K562 (cell line): ENCODE measurements around the gene TNPO2. TPM values are rescaled to one million over a fixed set of nuclear protein-coding genes. Genes with fewer than 3 reads are reported as not detected.

Experiments
- BRD4 ChIP-seq: fragments of 200-600 bp; sonication (generic); IDR thresholded peaks from 2 replicates; pipeline ENCODE4 v1.6.1; 2017; ENCODE audit warnings: inconsistent platforms
- ESRRB ChIP-seq: fragments of 250-450 bp; sonication (Bioruptor Pico); IDR thresholded peaks from 2 replicates; pipeline ENCODE4 v1.5.0; 2020; ENCODE audit warnings: mild to moderate bottlenecking, moderate library complexity, borderline replicate concordance
- FIP1L1 ChIP-seq: fragments of 200-400 bp; formaldehyde crosslinking; IDR thresholded peaks from 2 replicates; pipeline ENCODE4 v1.6.1; 2018; ENCODE audit warnings: mild to moderate bottlenecking, low read depth, low read length; ENCODE audit not compliant: poor library complexity, severe bottlenecking
- MNT ChIP-seq, 2 experiments: fragments of 450-650 bp; conservative IDR thresholded peaks; 2 replicates each; pipeline ENCODE4 v1.6.1; 2017; ENCODE audit warnings: mild to moderate bottlenecking in 2 of 2, moderate library complexity in 2 of 2
- RUNX1 ChIP-seq: sonication (generic); IDR thresholded peaks from 2 replicates; pipeline ENCODE4 v1.6.1; 2016; ENCODE audit warnings: antibody characterized with exemption, low read depth
- SIN3B ChIP-seq: fragments of 450-650 bp; IDR thresholded peaks from 2 replicates; pipeline ENCODE4 v1.6.1; 2017; ENCODE audit warnings: low read depth, mild to moderate bottlenecking, moderate library complexity
- SMARCB1 ChIP-seq: IDR thresholded peaks from 2 replicates; pipeline ENCODE4 v1.6.1; 2011; ENCODE audit warnings: improper control_type of control experiment, low read depth; ENCODE audit not compliant: insufficient read length
- TSHZ1 ChIP-seq: fragments of 250-450 bp; sonication (Bioruptor Pico); IDR thresholded peaks from 2 replicates; pipeline ENCODE4 v1.4.0; 2020; ENCODE audit warnings: mild to moderate bottlenecking, moderate library complexity
- WHSC1 ChIP-seq: IDR thresholded peaks from one replicate; pipeline ENCODE4 v1.6.1; 2012; ENCODE audit warnings: low read length, control low read depth, inconsistent platforms
- ZBTB7A ChIP-seq: IDR thresholded peaks from 2 replicates; pipeline ENCODE4 v1.6.1; 2011; ENCODE audit warnings: low read depth, mild to moderate bottlenecking, low read length, moderate library complexity, borderline replicate concordance; ENCODE audit not compliant: control insufficient read depth
- ZBTB8A ChIP-seq: fragments of 450-650 bp; IDR thresholded peaks from 2 replicates; pipeline ENCODE4 v1.6.1; 2018; ENCODE audit warnings: mild to moderate bottlenecking, moderate library complexity; ENCODE audit not compliant: partially characterized antibody
- ZNF395 ChIP-seq: fragments of 200-800 bp; sonication (Bioruptor generic); IDR thresholded peaks from 2 replicates; pipeline ENCODE4 v1.6.1; 2017; ENCODE audit warnings: missing genetic modification characterization, missing compliant biosample characterization
- ZNF507 ChIP-seq: conservative IDR thresholded peaks from 2 replicates; pipeline ENCODE4 v1.6.1; 2017; ENCODE audit warnings: missing genetic modification characterization, missing compliant biosample characterization
- polyA plus RNA-seq, 8 experiments: library from polyadenylated mRNA; depleted of rRNA in 4 of 8; stranded (reverse) in 5 of 8; unstranded in 3 of 8; fragments of >200 nt; fragmentation: Nextera tagmentation in 2 of 8; fragmentation: Illumina TruSeq in 1 of 8; extraction: Ambion mirVana in 2 of 8; extraction: Trizol in 1 of 8; gene quantifications; 2 replicates each; pipeline versions ENCODE4 v1.2.1 to v1.2.3, GENCODE V29; 2011 to 2014; ENCODE audit warnings: inconsistent platforms in 1 of 8, missing spikeins in 1 of 8
- total RNA-seq, 7 experiments: library from RNA; depleted of rRNA in 6 of 7; stranded (reverse); fragments of >200 nt in 6 of 7; fragmentation: Illumina TruSeq in 2 of 7; extraction: Trizol in 2 of 7; gene quantifications; 2 replicates each; pipeline versions ENCODE4 v1.2.1 to v1.2.3, GENCODE V29; 2011 to 2021; ENCODE audit warnings: low replicate concordance in 1 of 7
- TF ChIP-seq, protein P1 (sequence below): sonication (generic); formaldehyde crosslinking; IDR thresholded peaks from 2 replicates; pipeline ENCODE4 v1.8.0; 2022; ENCODE audit warnings: mild to moderate bottlenecking, missing genetic modification reagents
- TF ChIP-seq, protein P2 (sequence below): sonication (generic); formaldehyde crosslinking; IDR thresholded peaks from 2 replicates; pipeline ENCODE4 v1.8.1; 2022; ENCODE audit warnings: missing genetic modification reagents
- TF ChIP-seq, protein P3 (sequence below): fragments of 450-650 bp; formaldehyde crosslinking; IDR thresholded peaks from 2 replicates; pipeline ENCODE4 v1.4.0; 2022; ENCODE audit warnings: mild to moderate bottlenecking, moderate library complexity

TNPO2 gene
- total and polyA plus RNA-seq, 9 of the 15 experiments (the other 6 are each of a cell fraction or from before 2014, with no cell fraction given) = 6.0 to 126 (median 53.8) TPM

GRCh38 chr19:12722566-12723380 is 959 bp downstream of the TNPO2 start (continued):
- TF ChIP-seq, protein P1, sequence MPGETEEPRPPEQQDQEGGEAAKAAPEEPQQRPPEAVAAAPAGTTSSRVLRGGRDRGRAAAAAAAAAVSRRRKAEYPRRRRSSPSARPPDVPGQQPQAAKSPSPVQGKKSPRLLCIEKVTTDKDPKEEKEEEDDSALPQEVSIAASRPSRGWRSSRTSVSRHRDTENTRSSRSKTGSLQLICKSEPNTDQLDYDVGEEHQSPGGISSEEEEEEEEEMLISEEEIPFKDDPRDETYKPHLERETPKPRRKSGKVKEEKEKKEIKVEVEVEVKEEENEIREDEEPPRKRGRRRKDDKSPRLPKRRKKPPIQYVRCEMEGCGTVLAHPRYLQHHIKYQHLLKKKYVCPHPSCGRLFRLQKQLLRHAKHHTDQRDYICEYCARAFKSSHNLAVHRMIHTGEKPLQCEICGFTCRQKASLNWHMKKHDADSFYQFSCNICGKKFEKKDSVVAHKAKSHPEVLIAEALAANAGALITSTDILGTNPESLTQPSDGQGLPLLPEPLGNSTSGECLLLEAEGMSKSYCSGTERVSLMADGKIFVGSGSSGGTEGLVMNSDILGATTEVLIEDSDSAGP (CRISPR knock-in tag) = no peak
- TF ChIP-seq BRD4 (no peak), ESRRB (CRISPR knock-in tag) (no peak), ZNF507 (tag) (no peak), SMARCB1 (no peak), MNT (conservative IDR thresholded peaks at IDR 0.05) (peak; percentile 94 to 97), ZNF395 (peak; percentile 81; the same call in 1 of the 2 replicates), RUNX1 (0 out of 2 replicates have a peak, but pooled peaks have one; percentile 76), SIN3B (no peak), ZBTB7A (no peak), FIP1L1 (no peak), ZBTB8A (no peak), WHSC1 (no peak), TSHZ1 (no peak)
- TF ChIP-seq, protein P2, sequence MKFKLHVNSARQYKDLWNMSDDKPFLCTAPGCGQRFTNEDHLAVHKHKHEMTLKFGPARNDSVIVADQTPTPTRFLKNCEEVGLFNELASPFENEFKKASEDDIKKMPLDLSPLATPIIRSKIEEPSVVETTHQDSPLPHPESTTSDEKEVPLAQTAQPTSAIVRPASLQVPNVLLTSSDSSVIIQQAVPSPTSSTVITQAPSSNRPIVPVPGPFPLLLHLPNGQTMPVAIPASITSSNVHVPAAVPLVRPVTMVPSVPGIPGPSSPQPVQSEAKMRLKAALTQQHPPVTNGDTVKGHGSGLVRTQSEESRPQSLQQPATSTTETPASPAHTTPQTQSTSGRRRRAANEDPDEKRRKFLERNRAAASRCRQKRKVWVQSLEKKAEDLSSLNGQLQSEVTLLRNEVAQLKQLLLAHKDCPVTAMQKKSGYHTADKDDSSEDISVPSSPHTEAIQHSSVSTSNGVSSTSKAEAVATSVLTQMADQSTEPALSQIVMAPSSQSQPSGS = no peak
- TF ChIP-seq, protein P3, sequence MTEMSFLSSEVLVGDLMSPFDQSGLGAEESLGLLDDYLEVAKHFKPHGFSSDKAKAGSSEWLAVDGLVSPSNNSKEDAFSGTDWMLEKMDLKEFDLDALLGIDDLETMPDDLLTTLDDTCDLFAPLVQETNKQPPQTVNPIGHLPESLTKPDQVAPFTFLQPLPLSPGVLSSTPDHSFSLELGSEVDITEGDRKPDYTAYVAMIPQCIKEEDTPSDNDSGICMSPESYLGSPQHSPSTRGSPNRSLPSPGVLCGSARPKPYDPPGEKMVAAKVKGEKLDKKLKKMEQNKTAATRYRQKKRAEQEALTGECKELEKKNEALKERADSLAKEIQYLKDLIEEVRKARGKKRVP (CRISPR knock-in tag) = no peak
